Measurements from ENCODE around the gene COL24A1.
"Not testable (repeated sequence)": the region's sequence is repeated elsewhere in the genome, so short reads cannot be mapped to it uniquely, and the experiment has no call there.

COL24A1 gene

GRCh38 chr1:85838238-85838637 lies 318.3 kb downstream of the COL24A1 start:
- Histone ChIP-seq H3K4me2 (no peak overlapping the region), H3K9ac (no peak overlapping the region), H3K27me3 (ENCODE audit: insufficient read depth, low read depth) (no peaks in the 10 kb centered on the region), H3K36me3 (ENCODE audit: insufficient read depth) (no peaks in the 10 kb centered on the region), H2AFZ (ENCODE audit: low read depth) (no peak overlapping the region), H3K4me1 (ENCODE audit: low read depth, poor library complexity, severe bottlenecking) (no peaks in the 10 kb centered on the region), H3K79me2 (ENCODE audit: insufficient read depth, low read depth) (no peaks in the 10 kb centered on the region), H4K20me1 (ENCODE audit: insufficient read depth) (no peaks in the 10 kb centered on the region), H3K27ac (no peak overlapping the region), H3K4me3 (IDR thresholded peaks at IDR 0.05; ENCODE audit: insufficient read depth, low read depth, low read length) (no peak overlapping the region)
- no peak for TF ChIP-seq CTCF (conservative IDR thresholded peaks at IDR 0.05; ENCODE audit: low read depth, low read length)

- Histone ChIP-seq H3K36me3 (ENCODE audit: insufficient read depth) (no peaks in the 10 kb centered on the region), H3K4me3 (IDR thresholded peaks at IDR 0.05; ENCODE audit: insufficient read depth, low read depth, low read length) (no peak overlapping the region), H3K9ac (no peak overlapping the region), H3K4me2 (no peak overlapping the region), H3K27ac (no peak overlapping the region), H2AFZ (ENCODE audit: low read depth) (no peak overlapping the region), H3K27me3 (ENCODE audit: insufficient read depth, low read depth) (no peaks in the 10 kb centered on the region), H3K79me2 (ENCODE audit: insufficient read depth, low read depth) (no peaks in the 10 kb centered on the region), H3K4me1 (ENCODE audit: low read depth, poor library complexity, severe bottlenecking) (no peaks in the 10 kb centered on the region), H4K20me1 (ENCODE audit: insufficient read depth) (no peaks in the 10 kb centered on the region)
- no peak for TF ChIP-seq CTCF (conservative IDR thresholded peaks at IDR 0.05; ENCODE audit: low read depth, low read length)
Measured at GRCh38 chr1:85836736-85837135, 319.8 kb downstream of the COL24A1 start.

GRCh38 chr1:85833165-85833564 lies 323.4 kb downstream of the COL24A1 start:
- H3K27me3 ChIP-seq (ENCODE audit: insufficient read depth, low read depth) = not testable (repeated sequence)

GRCh38 chr1:85830837-85831236 lies 325.7 kb downstream of the COL24A1 start:
- Histone ChIP-seq H2AFZ (ENCODE audit: low read depth) (no peak overlapping the region), H3K4me3 (IDR thresholded peaks at IDR 0.05; ENCODE audit: insufficient read depth, low read depth, low read length) (no peak overlapping the region), H3K4me2 (no peak overlapping the region), H3K27ac (no peak overlapping the region), H4K20me1 (ENCODE audit: insufficient read depth) (no peaks in the 10 kb centered on the region), H3K4me1 (ENCODE audit: low read depth, poor library complexity, severe bottlenecking) (no peaks in the 10 kb centered on the region), H3K79me2 (ENCODE audit: insufficient read depth, low read depth) (no peaks in the 10 kb centered on the region), H3K36me3 (ENCODE audit: insufficient read depth) (no peaks in the 10 kb centered on the region), H3K9ac (no peak overlapping the region), H3K27me3 (ENCODE audit: insufficient read depth, low read depth) (no peaks in the 10 kb centered on the region)
- TF ChIP-seq CTCF (conservative IDR thresholded peaks at IDR 0.05; ENCODE audit: low read depth, low read length) = no peak

More at GRCh38 chr1:85833165-85833564, 323.4 kb downstream of the COL24A1 start:
- H4K20me1 ChIP-seq (ENCODE audit: insufficient read depth); H3K27ac ChIP-seq; H3K4me3 ChIP-seq (IDR thresholded peaks at IDR 0.05; ENCODE audit: insufficient read depth, low read depth, low read length); H3K36me3 ChIP-seq (ENCODE audit: insufficient read depth); H3K79me2 ChIP-seq (ENCODE audit: insufficient read depth, low read depth); H2AFZ ChIP-seq (ENCODE audit: low read depth); H3K4me1 ChIP-seq (ENCODE audit: low read depth, poor library complexity, severe bottlenecking); H3K4me2 ChIP-seq; H3K9ac ChIP-seq: not testable (repeated sequence)

- no peak for TF ChIP-seq CTCF (conservative IDR thresholded peaks at IDR 0.05; ENCODE audit: low read depth, low read length)
- H3K36me3 ChIP-seq (ENCODE audit: insufficient read depth) = no peaks in the 10 kb centered on the region
- no peak overlapping the region for H2AFZ ChIP-seq (ENCODE audit: low read depth)
- H3K79me2 ChIP-seq (ENCODE audit: insufficient read depth, low read depth) = no peaks in the 10 kb centered on the region
- H3K27ac ChIP-seq = no peak overlapping the region
- no peak overlapping the region for H3K4me2 ChIP-seq
- no peak overlapping the region for H3K4me3 ChIP-seq (IDR thresholded peaks at IDR 0.05; ENCODE audit: insufficient read depth, low read depth, low read length)
- no peaks in the 10 kb centered on the region for H3K27me3 ChIP-seq (ENCODE audit: insufficient read depth, low read depth)
- no peaks in the 10 kb centered on the region for H4K20me1 ChIP-seq (ENCODE audit: insufficient read depth)
- H3K9ac ChIP-seq = no peak overlapping the region
- no peaks in the 10 kb centered on the region for H3K4me1 ChIP-seq (ENCODE audit: low read depth, poor library complexity, severe bottlenecking)
Measured at GRCh38 chr1:85824066-85824840, 332.3 kb downstream of the COL24A1 start.
